Astrocyte (in vitro differentiated cells and primary cell): Measurements from ENCODE around the gene PLPPR1. TPM values are rescaled to one million over a fixed set of nuclear protein-coding genes. Genes with fewer than 3 reads are reported as not detected.
"Not testable (repeated sequence)": the region's sequence is repeated elsewhere in the genome, so short reads cannot be mapped to it uniquely, and the experiment has no call there.

Experiments
- DNase-seq: peaks from one replicate; pipeline ENCODE4 v3.0.0-alpha.2; 2010; ENCODE audit warnings: low read depth
- FAIRE-seq: peaks from 2 replicates; lab custom pipeline; 2011; peaks lifted over from hg19 to GRCh38; lab: Jason Lieb, UNC
- H2AFZ ChIP-seq: 2 replicates; pipeline ENCODE4 v1.6.0; 2012; ENCODE audit warnings: low read depth, low read length, inconsistent platforms
- H3K27ac ChIP-seq: 2 replicates; pipeline ENCODE4 v1.5.1; 2011; ENCODE audit warnings: low read depth, low read length, inconsistent platforms
- H3K27me3 ChIP-seq: 2 replicates; pipeline ENCODE4 v1.6.0; 2011; ENCODE audit warnings: low read length, inconsistent platforms; ENCODE audit not compliant: insufficient read depth
- H3K36me3 ChIP-seq: 2 replicates; pipeline ENCODE4 v1.5.1; 2011; ENCODE audit warnings: low read length, inconsistent platforms; ENCODE audit not compliant: insufficient read depth
- H3K4me1 ChIP-seq: 2 replicates; pipeline ENCODE4 v1.5.1; 2011; ENCODE audit warnings: low read length, inconsistent platforms; ENCODE audit not compliant: insufficient read depth
- H3K4me2 ChIP-seq: 2 replicates; pipeline ENCODE4 v1.6.0; 2012; ENCODE audit warnings: low read length, inconsistent platforms
- H3K4me3 ChIP-seq: 2 replicates; pipeline ENCODE4 v1.5.1; 2011; ENCODE audit warnings: low read depth, mild to moderate bottlenecking, low read length, inconsistent platforms; ENCODE audit not compliant: insufficient read depth
- H3K79me2 ChIP-seq: 2 replicates; pipeline ENCODE4 v1.6.0; 2012; ENCODE audit warnings: mild to moderate bottlenecking, low read length, inconsistent platforms; ENCODE audit not compliant: insufficient read depth
- H3K9ac ChIP-seq: 2 replicates; pipeline ENCODE4 v1.6.0; 2012; ENCODE audit warnings: mild to moderate bottlenecking, low read length, inconsistent platforms
- H3K9me3 ChIP-seq: 2 replicates; pipeline ENCODE4 v1.5.1; 2012; ENCODE audit warnings: low read depth, mild to moderate bottlenecking, low read length, inconsistent platforms; ENCODE audit not compliant: insufficient read depth
- H4K20me1 ChIP-seq: 2 replicates; pipeline ENCODE4 v1.6.0; 2012; ENCODE audit warnings: low read length, inconsistent platforms; ENCODE audit not compliant: insufficient read depth
- H3K27ac Mint-ChIP-seq: one replicate; pipeline ENCODE4 v1.8.0; 2021; ENCODE audit warnings: mild to moderate bottlenecking, mixed read lengths; ENCODE audit not compliant: unreplicated experiment
- H3K27me3 Mint-ChIP-seq: one replicate; pipeline ENCODE4 v1.8.0; 2021; ENCODE audit warnings: low read depth, mixed read lengths; ENCODE audit not compliant: unreplicated experiment
- H3K36me3 Mint-ChIP-seq: one replicate; pipeline ENCODE4 v1.8.0; 2021; ENCODE audit warnings: low read depth, mixed read lengths; ENCODE audit not compliant: unreplicated experiment
- H3K4me1 Mint-ChIP-seq: one replicate; pipeline ENCODE4 v1.8.0; 2021; ENCODE audit warnings: low read depth, mixed read lengths; ENCODE audit not compliant: unreplicated experiment
- H3K4me3 Mint-ChIP-seq: one replicate; pipeline ENCODE4 v1.8.0; 2021; ENCODE audit warnings: mild to moderate bottlenecking, moderate library complexity, mixed read lengths; ENCODE audit not compliant: unreplicated experiment
- H3K9me3 Mint-ChIP-seq: one replicate; pipeline ENCODE4 v1.8.0; 2021; ENCODE audit warnings: mild to moderate bottlenecking, mixed read lengths; ENCODE audit not compliant: unreplicated experiment
- EZH2 ChIP-seq: IDR thresholded peaks from 2 replicates; pipeline ENCODE4 v1.6.1; 2012; ENCODE audit warnings: mild to moderate bottlenecking, low read length, inconsistent platforms; ENCODE audit not compliant: insufficient read depth
- total RNA-seq: library from RNA; stranded (reverse); gene quantifications from 2 replicates; pipeline ENCODE4 v1.2.1, GENCODE V29; 2021
- TF ChIP-seq, protein P1 (sequence below): IDR thresholded peaks from 2 replicates; pipeline ENCODE4 v1.5.1; 2011; ENCODE audit warnings: low read depth, mild to moderate bottlenecking, inconsistent platforms, low read length, moderate library complexity; ENCODE audit not compliant: insufficient read depth

Gene PLPPR1
- total RNA-seq, 1 donor from 2014 or later, result not detected

DNA sequence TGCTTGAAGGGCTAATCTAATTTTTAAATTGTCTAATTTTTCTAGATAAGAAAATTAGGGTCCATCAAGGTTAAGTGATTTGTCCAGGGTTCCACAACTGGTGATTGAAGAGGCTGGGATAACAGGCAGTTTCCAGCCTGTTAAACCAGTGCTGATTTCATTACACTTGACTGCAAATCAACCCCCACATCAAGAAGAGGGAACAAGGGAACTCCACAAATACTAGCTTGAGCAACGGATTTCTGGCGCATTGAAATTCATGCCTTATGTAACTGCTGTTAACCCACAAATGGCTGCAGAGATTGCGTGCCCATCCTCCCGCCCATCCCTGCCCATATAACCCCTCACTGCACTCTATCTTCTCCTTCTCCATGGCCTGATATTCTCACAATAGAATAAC lies 10.0 kb downstream of the PLPPR1 start:
- TF ChIP-seq, protein P1, sequence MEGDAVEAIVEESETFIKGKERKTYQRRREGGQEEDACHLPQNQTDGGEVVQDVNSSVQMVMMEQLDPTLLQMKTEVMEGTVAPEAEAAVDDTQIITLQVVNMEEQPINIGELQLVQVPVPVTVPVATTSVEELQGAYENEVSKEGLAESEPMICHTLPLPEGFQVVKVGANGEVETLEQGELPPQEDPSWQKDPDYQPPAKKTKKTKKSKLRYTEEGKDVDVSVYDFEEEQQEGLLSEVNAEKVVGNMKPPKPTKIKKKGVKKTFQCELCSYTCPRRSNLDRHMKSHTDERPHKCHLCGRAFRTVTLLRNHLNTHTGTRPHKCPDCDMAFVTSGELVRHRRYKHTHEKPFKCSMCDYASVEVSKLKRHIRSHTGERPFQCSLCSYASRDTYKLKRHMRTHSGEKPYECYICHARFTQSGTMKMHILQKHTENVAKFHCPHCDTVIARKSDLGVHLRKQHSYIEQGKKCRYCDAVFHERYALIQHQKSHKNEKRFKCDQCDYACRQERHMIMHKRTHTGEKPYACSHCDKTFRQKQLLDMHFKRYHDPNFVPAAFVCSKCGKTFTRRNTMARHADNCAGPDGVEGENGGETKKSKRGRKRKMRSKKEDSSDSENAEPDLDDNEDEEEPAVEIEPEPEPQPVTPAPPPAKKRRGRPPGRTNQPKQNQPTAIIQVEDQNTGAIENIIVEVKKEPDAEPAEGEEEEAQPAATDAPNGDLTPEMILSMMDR, result no peak
- no peak for TF ChIP-seq EZH2
- Histone ChIP-seq H3K9me3 (no peaks in the 10 kb centered on the region), H3K4me1 (no peaks in the 10 kb centered on the region), H3K27me3 (no peaks in the 10 kb centered on the region), H3K27ac (no peak overlapping the region), H3K9ac (no peak overlapping the region), H4K20me1 (no peaks in the 10 kb centered on the region), H3K79me2 (no peaks in the 10 kb centered on the region), H3K36me3 (no peaks in the 10 kb centered on the region), H3K4me2 (no peak overlapping the region), H2AFZ (no peak overlapping the region), H3K4me3 (no peak overlapping the region)
- FAIRE-seq (no peak), DNase-seq (no peak)
- Mint-ChIP-seq H3K27ac (no peak overlapping the region), H3K36me3 (no peaks in the 10 kb centered on the region), H3K9me3 (no peaks in the 10 kb centered on the region), H3K27me3 (peaks cover 10% of the 10 kb centered on the region), H3K4me3 (no peak overlapping the region), H3K4me1 (no peaks in the 10 kb centered on the region)

DNA sequence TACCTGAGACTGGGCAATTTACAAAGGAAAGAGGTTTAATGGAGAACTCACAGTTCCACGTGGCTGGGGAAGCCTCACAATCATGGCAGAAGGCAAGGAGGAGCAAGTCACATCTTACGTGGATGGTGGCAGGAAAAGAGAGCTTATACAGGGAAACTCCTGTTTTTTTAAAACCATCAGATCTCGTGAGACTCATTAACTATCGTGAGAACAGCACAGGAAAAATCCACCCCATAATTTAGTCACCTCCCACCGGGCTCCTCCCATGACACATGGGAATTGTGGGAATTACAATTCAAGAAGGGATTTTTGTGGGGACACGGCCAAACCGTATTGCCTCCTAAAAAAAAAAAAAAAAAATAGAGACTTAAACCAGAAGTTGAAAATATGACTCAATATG lies 11.1 kb downstream of the PLPPR1 start:
- not testable (repeated sequence) for H3K27me3 ChIP-seq, H2AFZ ChIP-seq, H3K4me3 Mint-ChIP-seq, H3K4me3 ChIP-seq, H3K4me1 Mint-ChIP-seq, H3K36me3 ChIP-seq, H3K27ac ChIP-seq, FAIRE-seq, DNase-seq, H3K4me1 ChIP-seq, H3K27me3 Mint-ChIP-seq, H4K20me1 ChIP-seq, H3K79me2 ChIP-seq, H3K9me3 Mint-ChIP-seq, H3K36me3 Mint-ChIP-seq, H3K9ac ChIP-seq, H3K4me2 ChIP-seq, H3K9me3 ChIP-seq, H3K27ac Mint-ChIP-seq

DNA sequence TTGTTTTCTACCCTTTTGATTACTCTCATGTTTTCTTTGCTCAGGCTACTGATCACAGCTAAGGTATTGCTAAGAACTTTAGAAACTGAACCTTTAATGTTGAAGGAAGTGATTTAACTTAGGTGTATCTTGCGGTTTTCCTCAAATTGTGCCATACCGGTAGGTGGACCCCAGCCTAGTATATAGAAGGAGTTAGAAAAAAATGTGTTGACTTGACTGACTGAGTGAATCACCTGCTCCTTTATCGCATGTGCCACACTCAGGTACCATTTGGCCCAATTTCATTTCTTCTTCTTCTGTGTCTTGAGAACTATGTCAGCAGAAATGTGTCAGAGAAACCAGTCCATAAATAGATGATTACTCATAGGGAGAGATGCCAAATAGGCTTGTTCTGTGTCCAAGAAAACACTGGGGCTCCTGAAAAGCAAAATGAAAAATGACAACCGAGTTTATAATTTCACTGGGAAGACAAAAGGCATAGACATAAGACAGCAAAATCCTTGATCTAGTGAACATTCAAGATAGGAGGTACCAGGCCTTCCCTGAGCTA lies 19.4 kb downstream of the PLPPR1 start:
- no peaks in the 10 kb centered on the region for H3K79me2 ChIP-seq
- no peak overlapping the region for H2AFZ ChIP-seq
- Mint-ChIP-seq H3K27ac (no peak overlapping the region), H3K4me3 (no peak overlapping the region), H3K36me3 (no peaks in the 10 kb centered on the region), H3K9me3 (peaks cover 3% of the 10 kb centered on the region), H3K27me3 (no peaks in the 10 kb centered on the region), H3K4me1 (no peaks in the 10 kb centered on the region)
- no peaks in the 10 kb centered on the region for H3K4me1 ChIP-seq
- H3K4me3 ChIP-seq, result no peak overlapping the region
- no peak overlapping the region for H3K4me2 ChIP-seq
- H3K27ac ChIP-seq, result no peak overlapping the region
- no peak for TF ChIP-seq EZH2
- TF ChIP-seq, protein P1, result no peak
- H3K36me3 ChIP-seq, result no peaks in the 10 kb centered on the region
- H4K20me1 ChIP-seq, result no peaks in the 10 kb centered on the region
- no peaks in the 10 kb centered on the region for H3K9me3 ChIP-seq
- DNase-seq (no peak), FAIRE-seq (no peak)
- no peak overlapping the region for H3K9ac ChIP-seq
- no peaks in the 10 kb centered on the region for H3K27me3 ChIP-seq
